Spinal cord (tissue), 10 donors: ENCODE results near the gene CAMK2D. TPM values are rescaled to one million over a fixed set of nuclear protein-coding genes. Genes with fewer than 3 reads are reported as not detected.

Source experiments
- DNase-seq, 6 donors: peaks; one replicate each; pipeline versions ENCODE4 v3.0.0 to v3.0.0-alpha.2; 2013 to 2015; ENCODE audit warnings: low spot score in 6 of 6, low read depth in 4 of 6
- H3K27ac ChIP-seq: one replicate; pipeline ENCODE4 v1.5.1; 2013; ENCODE audit warnings: low read depth, low read length, control low read depth
- H3K27me3 ChIP-seq: one replicate; pipeline ENCODE4 v1.6.1; 2013; ENCODE audit warnings: low read length; ENCODE audit not compliant: control insufficient read depth, insufficient read depth
- H3K36me3 ChIP-seq: one replicate; pipeline ENCODE4 v1.6.1; 2013; ENCODE audit warnings: low read length; ENCODE audit not compliant: control insufficient read depth, insufficient read depth
- H3K4me1 ChIP-seq: one replicate; pipeline ENCODE4 v1.6.1; 2013; ENCODE audit warnings: low read length; ENCODE audit not compliant: control insufficient read depth, insufficient read depth
- H3K4me3 ChIP-seq: one replicate; pipeline ENCODE4 v1.5.1; 2013; ENCODE audit warnings: low read depth, low read length, control low read depth
- H3K9me3 ChIP-seq: one replicate; pipeline ENCODE4 v1.6.1; 2013; ENCODE audit warnings: low read length; ENCODE audit not compliant: control insufficient read depth, insufficient read depth
- WGBS: methylation state at CpG from one replicate; pipeline ENCODE4 v1.1.5; 2013; ENCODE audit warnings: missing lambda C conversion rate; ENCODE audit not compliant: insufficient coverage; 5-methylcytosine and 5-hydroxymethylcytosine counted together
- polyA plus RNA-seq, 2 donors: library from polyadenylated mRNA; unstranded; fragments of 120-200 nt; gene quantifications; one replicate each; pipeline ENCODE4 v1.2.1, GENCODE V29; 2013; ENCODE audit not compliant: insufficient read length in 2 of 2
- small RNA-seq: library from RNA; depleted of rRNA; stranded (forward); fragments of <200 nt; gene quantifications from one replicate; pipeline ENCODE3, GENCODE V24; 2014; ENCODE audit warnings: low replicate concordance
- total RNA-seq, 2 donors: library from RNA; depleted of rRNA in 1 of 2; stranded (reverse); fragments of 120-200 nt in 1 of 2; fragments of >200 nt in 1 of 2; gene quantifications; one replicate each; pipeline versions ENCODE4 v1.2.3 to v1.2.4, GENCODE V29; 2013 to 2014
- donor health status: healthy.

CAMK2D gene
- total and polyA plus RNA-seq, 4 donors, result 64.4 to 154 (median 95.0) TPM

DNA sequence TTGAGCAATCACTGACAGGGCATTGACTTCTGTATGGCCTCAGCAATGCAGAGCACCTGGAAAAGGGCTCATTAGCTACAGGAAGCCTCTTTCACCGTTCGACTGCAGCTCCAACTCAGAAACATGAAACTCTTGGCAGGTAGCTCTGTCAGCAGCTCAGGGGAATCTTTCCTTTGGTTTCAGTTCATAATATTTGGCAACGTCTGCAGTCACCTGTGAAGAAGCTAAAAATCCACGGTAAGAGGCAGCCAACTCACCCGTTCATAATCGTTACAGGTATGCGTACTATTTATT, 354.9 kb downstream of the CAMK2D start:
- Histone ChIP-seq H3K27ac (no peak overlapping the region), H3K4me3 (no peak overlapping the region), H3K27me3 (no peaks in the 10 kb centered on the region), H3K36me3 (no peaks in the 10 kb centered on the region), H3K9me3 (no peaks in the 10 kb centered on the region), H3K4me1 (no peaks in the 10 kb centered on the region)
- 81% methylated on average over 7 of the region's 7 CpGs for WGBS
- DNase-seq, result peak in 1 of 6 donors; percentile 49

DNA sequence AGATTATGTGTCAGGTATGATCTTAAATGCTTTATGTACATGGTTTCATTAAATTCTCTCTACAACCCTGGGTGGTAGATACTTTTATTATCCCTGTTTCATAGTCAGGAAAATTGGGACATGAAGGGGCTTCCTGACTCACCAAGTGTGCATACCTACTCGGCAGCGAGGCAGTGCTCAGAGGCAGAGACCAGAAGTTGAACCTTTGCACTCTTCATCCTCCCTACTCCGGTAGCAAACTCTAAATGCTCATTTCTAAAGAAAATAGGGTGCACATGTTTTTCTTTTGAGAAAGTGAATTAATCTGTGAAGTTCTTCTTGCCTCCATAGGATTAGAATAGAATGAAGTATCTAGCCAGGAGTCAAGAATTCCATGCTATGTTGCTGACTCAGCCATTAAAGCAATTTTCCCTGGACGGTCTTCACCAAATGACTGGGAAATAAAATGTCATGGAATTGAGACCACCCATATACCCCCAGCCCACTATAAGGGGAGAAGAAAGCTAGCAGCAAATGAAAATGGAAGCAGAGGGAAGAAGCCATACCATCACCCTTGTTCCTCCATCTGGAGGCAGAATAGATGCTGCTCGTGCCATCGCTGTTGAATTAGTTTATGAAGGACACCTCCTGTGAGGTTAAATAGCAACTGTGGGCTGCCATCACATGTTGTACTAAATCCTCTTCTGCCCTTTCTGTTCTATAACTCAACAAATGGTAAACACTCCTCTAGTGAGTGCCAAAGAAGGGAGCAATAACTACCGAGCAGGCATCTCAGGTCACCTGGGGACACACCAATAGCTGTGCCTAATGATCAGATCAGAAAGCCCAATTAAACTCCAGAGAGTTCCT, 355.4 kb downstream of the CAMK2D start:
- no peaks in the 10 kb centered on the region for H3K4me1 ChIP-seq
- 41% methylated on average over 3 of the region's 7 CpGs for WGBS

DNA sequence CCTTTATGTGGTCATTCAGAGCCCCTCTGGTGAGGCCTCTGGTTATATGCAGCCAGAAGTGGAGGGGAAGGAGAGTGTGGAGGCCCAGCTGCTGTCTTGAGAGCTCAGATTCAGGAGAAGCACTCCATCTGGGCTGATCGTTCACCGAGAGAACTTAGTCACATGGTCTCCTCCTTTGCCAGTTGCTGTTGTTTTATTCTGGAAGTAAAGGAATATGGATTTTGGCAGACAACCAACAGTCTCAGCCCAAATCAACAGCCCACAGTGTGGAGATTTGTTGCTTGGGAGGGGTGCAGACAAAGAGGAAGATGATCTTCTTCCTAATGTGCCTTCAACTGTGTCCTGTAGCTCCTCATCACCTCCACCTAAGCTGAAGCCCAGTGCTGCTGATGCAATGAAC, 356.7 kb downstream of the CAMK2D start:
- no peaks in the 10 kb centered on the region for H3K9me3 ChIP-seq
- no peaks in the 10 kb centered on the region for H3K4me1 ChIP-seq
- DNase-seq, result peak in 1 of 6 donors; percentile 41
- no CpG with 5 or more reads among the region's 2 CpGs for WGBS
- H3K36me3 ChIP-seq, result no peaks in the 10 kb centered on the region
- H3K27ac ChIP-seq, result no peak overlapping the region
- no peaks in the 10 kb centered on the region for H3K27me3 ChIP-seq
- H3K4me3 ChIP-seq, result no peak overlapping the region

More for the DNA sequence above, 355.4 kb downstream of the CAMK2D start:
- no peak overlapping the region for H3K4me3 ChIP-seq
- no peaks in the 10 kb centered on the region for H3K36me3 ChIP-seq
- H3K9me3 ChIP-seq, result no peaks in the 10 kb centered on the region
- no peaks in the 10 kb centered on the region for H3K27me3 ChIP-seq
- no peak overlapping the region for H3K27ac ChIP-seq
- no peak for DNase-seq

DNA sequence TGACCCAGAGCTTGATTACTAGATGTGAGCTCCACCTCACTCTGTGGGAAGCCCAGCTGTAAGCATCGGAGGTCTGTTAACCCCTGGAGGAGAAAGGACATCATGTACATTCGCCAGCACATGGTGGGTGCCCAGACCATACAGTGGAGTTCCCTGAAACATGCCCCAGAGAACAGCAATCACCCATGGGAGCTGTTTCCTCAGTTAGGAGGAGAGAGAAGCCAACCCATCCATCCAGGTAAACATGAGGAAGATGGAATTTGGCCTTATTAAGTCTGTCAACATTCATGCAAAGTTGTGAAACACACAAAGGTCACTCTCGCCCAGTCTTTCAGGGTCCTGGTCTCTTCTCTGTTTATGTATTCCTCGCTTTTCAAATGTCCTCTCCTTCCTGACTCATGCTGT, 357.4 kb downstream of the CAMK2D start:
- no peaks in the 10 kb centered on the region for H3K36me3 ChIP-seq
- no peak overlapping the region for H3K27ac ChIP-seq
- H3K4me1 ChIP-seq, result no peaks in the 10 kb centered on the region
- DNase-seq, result no peak
- 100% methylated on average over 1 of the region's 4 CpGs for WGBS
- no peaks in the 10 kb centered on the region for H3K9me3 ChIP-seq
- H3K4me3 ChIP-seq, result no peak overlapping the region
- H3K27me3 ChIP-seq, result no peaks in the 10 kb centered on the region

Small RNAs within 50 kb of the gene (small RNA-seq; reads per million reads assigned to genes)
- gene RN7SL184P (not detected), gene RNU1-138P (0.10 reads per million)

Other genes with a start within 250 kb of the CAMK2D start
- 1 to 10 TPM; 2.1 to 3.1 TPM for gene ARSJ, start 217.9 kb upstream of the CAMK2D start, total RNA-seq
- under 1 TPM; 0.66 to 0.87 TPM for gene ARSJ, start 217.9 kb upstream of the CAMK2D start, polyA plus RNA-seq